GM12878 (cell line): ENCODE data around the gene NAV2.

Source experiments
- EP300 ChIP-seq, 2 experiments: fragments of 150-350 bp in 1 of 2; IDR thresholded peaks; 2 replicates each; pipeline ENCODE4 v1.6.1; 2011 to 2012; ENCODE audit warnings: low read depth in 2 of 2, low read length in 2 of 2, borderline replicate concordance in 1 of 2, improper control_type of control experiment in 1 of 2, inconsistent platforms in 1 of 2; ENCODE audit not compliant: control insufficient read depth in 1 of 2
- JUND ChIP-seq: IDR thresholded peaks from 2 replicates; pipeline ENCODE4 v1.6.1; 2012; ENCODE audit warnings: low read depth, mild to moderate bottlenecking, low read length, improper control_type of control experiment, moderate library complexity

- no peak for TF ChIP-seq EP300 (IDR thresholded peaks at IDR 0.05; ENCODE audit: borderline replicate concordance in 1 of 2, control insufficient read depth in 1 of 2, low read depth in 2 of 2, low read length in 2 of 2)
- TF ChIP-seq JUND: no peak
Measured at GRCh38 chr11:19910931-19911330, 198.3 kb downstream of the NAV2 start.
